SK-N-MC (cell line): ENCODE results near the gene GOSR2.

Source experiments
- DNase-seq: peaks from one replicate; pipeline ENCODE4 v3.0.0-alpha.2; 2011; ENCODE audit warnings: low read depth, low spot score
- H3K27ac ChIP-seq: fragments of 200-600 bp; sonication (generic); 2 replicates; pipeline ENCODE4 v1.5.1; 2016; ENCODE audit warnings: mixed run types
- H3K36me3 ChIP-seq: fragments of 200-600 bp; sonication (generic); 2 replicates; pipeline ENCODE4 v1.6.1; 2017; ENCODE audit warnings: antibody characterized with exemption, low read length, mixed read lengths; ENCODE audit not compliant: insufficient read depth
- H3K4me3 ChIP-seq: fragments of 200-600 bp; sonication (generic); 2 replicates; pipeline ENCODE4 v1.5.1; 2016
- H3K9ac ChIP-seq: fragments of 200-600 bp; sonication (generic); 2 replicates; pipeline ENCODE4 v1.8.0; 2017; ENCODE audit warnings: mixed run types, mixed read lengths; ENCODE audit not compliant: insufficient read length
- H3K9me3 ChIP-seq: fragments of 200-600 bp; sonication (generic); 2 replicates; pipeline ENCODE4 v1.6.1; 2017; ENCODE audit warnings: low read depth, mild to moderate bottlenecking, antibody characterized with exemption, low read length, moderate library complexity, mixed read lengths
- EZH2 ChIP-seq: fragments of 200-600 bp; sonication (generic); IDR thresholded peaks from one replicate; pipeline ENCODE4 v1.6.1; 2017; ENCODE audit warnings: antibody characterized with exemption
- FOXP2 ChIP-seq: optimal IDR thresholded peaks from 2 replicates; pipeline ENCODE3; 2011; ENCODE audit warnings: mild to moderate bottlenecking, moderate library complexity; ENCODE audit not compliant: insufficient read depth; ENCODE audit errors: extremely low read length, control extremely low read depth
- POLR2AphosphoS5 ChIP-seq: IDR thresholded peaks from 2 replicates; pipeline ENCODE4 v1.6.1; 2012; ENCODE audit warnings: mild to moderate bottlenecking, low read depth, low read length, borderline replicate concordance

GOSR2 gene

GRCh38 chr17:46879101-46879500, 43.9 kb upstream of the GOSR2 start:
- no peak for TF ChIP-seq EZH2
- TF ChIP-seq FOXP2 = no peak
- TF ChIP-seq POLR2AphosphoS5 = no peak
- DNase-seq = no peak
- H3K9me3 ChIP-seq = no peaks in the 10 kb centered on the region
- H3K27ac ChIP-seq = no peak overlapping the region
- no peaks in the 10 kb centered on the region for H3K36me3 ChIP-seq
- no peak overlapping the region for H3K9ac ChIP-seq
- no peak overlapping the region for H3K4me3 ChIP-seq

GRCh38 chr17:46881015-46881414, 41.9 kb upstream of the GOSR2 start:
- TF ChIP-seq FOXP2 (no peak), EZH2 (no peak), POLR2AphosphoS5 (no peak)
- H3K9ac ChIP-seq = no peak overlapping the region
- H3K9me3 ChIP-seq = no peaks in the 10 kb centered on the region
- H3K27ac ChIP-seq = no peak overlapping the region
- H3K4me3 ChIP-seq = no peak overlapping the region
- H3K36me3 ChIP-seq = no peaks in the 10 kb centered on the region
- DNase-seq = no peak

- TF ChIP-seq POLR2AphosphoS5 (no peak), FOXP2 (no peak), EZH2 (no peak)
- Histone ChIP-seq H3K27ac (no peak overlapping the region), H3K4me3 (no peak overlapping the region), H3K9ac (no peak overlapping the region), H3K9me3 (no peaks in the 10 kb centered on the region), H3K36me3 (no peaks in the 10 kb centered on the region)
- no peak for DNase-seq
Observed at GRCh38 chr17:46882666-46883065, 40.3 kb upstream of the GOSR2 start.

GRCh38 chr17:46883871-46884520, 39.0 kb upstream of the GOSR2 start:
- Histone ChIP-seq H3K9me3 (no peaks in the 10 kb centered on the region), H3K27ac (no peak overlapping the region), H3K9ac (no peak overlapping the region), H3K4me3 (no peak overlapping the region), H3K36me3 (no peaks in the 10 kb centered on the region)
- TF ChIP-seq POLR2AphosphoS5 (no peak), FOXP2 (no peak), EZH2 (no peak)
- no peak for DNase-seq

GRCh38 chr17:46884552-46884951, 38.4 kb upstream of the GOSR2 start:
- H3K36me3 ChIP-seq = no peaks in the 10 kb centered on the region

GRCh38 chr17:46885415-46886309, 37.3 kb upstream of the GOSR2 start:
- Histone ChIP-seq H3K4me3 (no peak overlapping the region), H3K9me3 (no peaks in the 10 kb centered on the region), H3K9ac (no peak overlapping the region), H3K36me3 (no peaks in the 10 kb centered on the region), H3K27ac (no peak overlapping the region)
- no peak for TF ChIP-seq POLR2AphosphoS5
- no peak for TF ChIP-seq FOXP2
- no peak for TF ChIP-seq EZH2
- no peak for DNase-seq

More at GRCh38 chr17:46884552-46884951, 38.4 kb upstream of the GOSR2 start:
- Histone ChIP-seq H3K27ac (no peak overlapping the region), H3K4me3 (no peak overlapping the region), H3K9me3 (no peaks in the 10 kb centered on the region), H3K9ac (no peak overlapping the region)
- no peak for DNase-seq
- TF ChIP-seq POLR2AphosphoS5 (no peak), FOXP2 (no peak)

- no peaks in the 10 kb centered on the region for H3K36me3 ChIP-seq
- no peaks in the 10 kb centered on the region for H3K9me3 ChIP-seq
- H3K9ac ChIP-seq = no peak overlapping the region
- no peak overlapping the region for H3K27ac ChIP-seq
- DNase-seq = no peak
- no peak for TF ChIP-seq EZH2
- TF ChIP-seq FOXP2 = no peak
- no peak for TF ChIP-seq POLR2AphosphoS5
- H3K4me3 ChIP-seq = no peak overlapping the region
Observed at GRCh38 chr17:46886310-46886663, 36.7 kb upstream of the GOSR2 start.

- Histone ChIP-seq H3K4me3 (no peak overlapping the region), H3K9ac (no peak overlapping the region), H3K36me3 (no peaks in the 10 kb centered on the region), H3K27ac (no peak overlapping the region), H3K9me3 (no peaks in the 10 kb centered on the region)
- no peak for DNase-seq
- no peak for TF ChIP-seq EZH2
- no peak for TF ChIP-seq FOXP2
- no peak for TF ChIP-seq POLR2AphosphoS5
Observed at GRCh38 chr17:46887717-46888116, 35.2 kb upstream of the GOSR2 start.

- Histone ChIP-seq H3K36me3 (no peaks in the 10 kb centered on the region), H3K27ac (no peak overlapping the region), H3K9ac (no peak overlapping the region), H3K9me3 (no peaks in the 10 kb centered on the region), H3K4me3 (no peak overlapping the region)
- no peak for DNase-seq
- no peak for TF ChIP-seq FOXP2
- no peak for TF ChIP-seq EZH2
- no peak for TF ChIP-seq POLR2AphosphoS5
Observed at GRCh38 chr17:46888727-46889126, 34.2 kb upstream of the GOSR2 start.
